Measurements from ENCODE around the gene RNF215. TPM values are rescaled to one million over a fixed set of nuclear protein-coding genes. Genes with fewer than 3 reads are reported as not detected.

RNF215 gene
- total and polyA plus RNA-seq, 2 of the 13 experiments (the other 11 are each of a cell fraction or from before 2014, with no cell fraction given): 5.3 to 6.1 TPM

DNA sequence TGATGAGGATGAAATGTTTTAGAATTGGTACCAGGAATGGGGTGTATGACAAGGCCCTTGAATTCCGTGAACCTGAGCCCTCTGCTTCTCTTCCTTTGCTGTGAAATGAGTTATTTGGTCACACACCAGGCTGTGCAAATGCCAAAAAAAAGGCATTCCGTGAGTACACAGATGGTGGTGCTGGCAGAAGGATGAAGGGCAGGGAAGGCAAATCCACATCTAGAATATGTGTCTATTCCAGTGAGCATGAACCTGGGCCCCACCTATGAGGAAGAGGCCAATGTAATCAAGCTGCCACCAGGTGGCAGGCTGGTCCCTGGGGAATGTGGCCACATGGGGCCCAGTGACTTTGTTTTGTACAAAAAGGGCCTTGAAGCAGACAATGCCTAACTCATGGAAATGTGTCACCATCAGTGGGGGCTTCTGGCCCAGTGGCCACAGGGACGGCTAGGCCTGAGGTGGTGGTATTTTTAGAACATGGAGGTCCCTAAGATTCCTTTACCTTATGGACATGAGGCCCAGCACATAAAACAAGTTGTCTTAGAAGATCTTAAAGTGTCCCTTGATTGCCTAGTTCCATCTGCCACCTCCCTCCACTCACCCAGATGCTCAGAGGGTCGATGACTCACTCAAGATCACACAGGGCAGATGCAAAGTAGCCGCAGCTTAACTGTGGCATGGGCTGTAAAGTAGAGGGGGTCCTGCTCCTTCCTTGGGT is 3.9 kb upstream of the RNF215 start (continued):
- TF ChIP-seq ZNF839 (CRISPR knock-in tag; IDR thresholded peaks at IDR 0.05; ENCODE audit: borderline replicate concordance) (no peak), REPIN1 (CRISPR knock-in tag; IDR thresholded peaks at IDR 0.05; ENCODE audit: borderline replicate concordance, low read depth) (peak; percentile 48; the same call in 1 of the 2 replicates), ZNF629 (CRISPR knock-in tag; conservative IDR thresholded peaks at IDR 0.05) (no peak), STAG1 (CRISPR knock-in tag; IDR thresholded peaks at IDR 0.05) (peak; percentile 97), CHD2 (IDR thresholded peaks at IDR 0.05; ENCODE audit: low read depth, low read length) (no peak), NFKBIZ (CRISPR knock-in tag; IDR thresholded peaks at IDR 0.05) (no peak), FOXA3 (CRISPR knock-in tag; IDR thresholded peaks at IDR 0.05) (no peak), MXD4 (CRISPR knock-in tag; IDR thresholded peaks at IDR 0.05) (no peak), FOXC1 (CRISPR knock-in tag; IDR thresholded peaks at IDR 0.05; ENCODE audit: borderline replicate concordance) (no peak), KAT2B (IDR thresholded peaks at IDR 0.05; ENCODE audit: borderline replicate concordance, low read depth, low read length) (no peak), ZNF101 (CRISPR knock-in tag; IDR thresholded peaks at IDR 0.05; ENCODE audit: borderline replicate concordance, low read depth) (no peak), ARHGAP35 (CRISPR knock-in tag; IDR thresholded peaks at IDR 0.05; ENCODE audit: borderline replicate concordance) (no peak), ZBTB3 (CRISPR knock-in tag; IDR thresholded peaks at IDR 0.05; ENCODE audit: borderline replicate concordance, low read depth) (no peak), ZNF570 (CRISPR knock-in tag; IDR thresholded peaks at IDR 0.05; ENCODE audit: borderline replicate concordance) (no peak), ZNF567 (CRISPR knock-in tag; IDR thresholded peaks at IDR 0.05; ENCODE audit: borderline replicate concordance) (no peak), ERF (CRISPR knock-in tag; IDR thresholded peaks at IDR 0.05) (0 out of 2 replicates have a peak, but pooled peaks have one; percentile 52), DPF2 (CRISPR knock-in tag; IDR thresholded peaks at IDR 0.05; ENCODE audit: borderline replicate concordance, low read depth) (no peak), MBD4 (IDR thresholded peaks at IDR 0.05; ENCODE audit: borderline replicate concordance, low read length) (no peak), ZNF230 (CRISPR knock-in tag; IDR thresholded peaks at IDR 0.05) (no peak), ZBTB20 (CRISPR knock-in tag; IDR thresholded peaks at IDR 0.05; ENCODE audit: borderline replicate concordance, low read depth) (no peak), ETV6 (CRISPR knock-in tag; conservative IDR thresholded peaks at IDR 0.05) (no peak)
- TF ChIP-seq, protein P1, sequence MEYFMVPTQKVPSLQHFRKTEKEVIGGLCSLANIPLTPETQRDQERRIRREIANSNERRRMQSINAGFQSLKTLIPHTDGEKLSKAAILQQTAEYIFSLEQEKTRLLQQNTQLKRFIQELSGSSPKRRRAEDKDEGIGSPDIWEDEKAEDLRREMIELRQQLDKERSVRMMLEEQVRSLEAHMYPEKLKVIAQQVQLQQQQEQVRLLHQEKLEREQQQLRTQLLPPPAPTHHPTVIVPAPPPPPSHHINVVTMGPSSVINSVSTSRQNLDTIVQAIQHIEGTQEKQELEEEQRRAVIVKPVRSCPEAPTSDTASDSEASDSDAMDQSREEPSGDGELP (IDR thresholded peaks at IDR 0.05; ENCODE audit: borderline replicate concordance, low read depth): peak; percentile 25; the same call in 1 of the 2 replicates
- TF ChIP-seq, protein P2, sequence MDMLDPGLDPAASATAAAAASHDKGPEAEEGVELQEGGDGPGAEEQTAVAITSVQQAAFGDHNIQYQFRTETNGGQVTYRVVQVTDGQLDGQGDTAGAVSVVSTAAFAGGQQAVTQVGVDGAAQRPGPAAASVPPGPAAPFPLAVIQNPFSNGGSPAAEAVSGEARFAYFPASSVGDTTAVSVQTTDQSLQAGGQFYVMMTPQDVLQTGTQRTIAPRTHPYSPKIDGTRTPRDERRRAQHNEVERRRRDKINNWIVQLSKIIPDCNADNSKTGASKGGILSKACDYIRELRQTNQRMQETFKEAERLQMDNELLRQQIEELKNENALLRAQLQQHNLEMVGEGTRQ (IDR thresholded peaks at IDR 0.05; ENCODE audit: low read depth, low read length): peak; percentile 19; the same call in 1 of the 2 replicates
- TF ChIP-seq, protein P2 (CRISPR knock-in tag; IDR thresholded peaks at IDR 0.05; ENCODE audit: borderline replicate concordance): no peak
- TF ChIP-seq, protein P3, sequence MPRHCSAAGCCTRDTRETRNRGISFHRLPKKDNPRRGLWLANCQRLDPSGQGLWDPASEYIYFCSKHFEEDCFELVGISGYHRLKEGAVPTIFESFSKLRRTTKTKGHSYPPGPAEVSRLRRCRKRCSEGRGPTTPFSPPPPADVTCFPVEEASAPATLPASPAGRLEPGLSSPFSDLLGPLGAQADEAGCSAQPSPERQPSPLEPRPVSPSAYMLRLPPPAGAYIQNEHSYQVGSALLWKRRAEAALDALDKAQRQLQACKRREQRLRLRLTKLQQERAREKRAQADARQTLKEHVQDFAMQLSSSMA (CRISPR knock-in tag; IDR thresholded peaks at IDR 0.05): no peak
- TF ChIP-seq, protein P4, sequence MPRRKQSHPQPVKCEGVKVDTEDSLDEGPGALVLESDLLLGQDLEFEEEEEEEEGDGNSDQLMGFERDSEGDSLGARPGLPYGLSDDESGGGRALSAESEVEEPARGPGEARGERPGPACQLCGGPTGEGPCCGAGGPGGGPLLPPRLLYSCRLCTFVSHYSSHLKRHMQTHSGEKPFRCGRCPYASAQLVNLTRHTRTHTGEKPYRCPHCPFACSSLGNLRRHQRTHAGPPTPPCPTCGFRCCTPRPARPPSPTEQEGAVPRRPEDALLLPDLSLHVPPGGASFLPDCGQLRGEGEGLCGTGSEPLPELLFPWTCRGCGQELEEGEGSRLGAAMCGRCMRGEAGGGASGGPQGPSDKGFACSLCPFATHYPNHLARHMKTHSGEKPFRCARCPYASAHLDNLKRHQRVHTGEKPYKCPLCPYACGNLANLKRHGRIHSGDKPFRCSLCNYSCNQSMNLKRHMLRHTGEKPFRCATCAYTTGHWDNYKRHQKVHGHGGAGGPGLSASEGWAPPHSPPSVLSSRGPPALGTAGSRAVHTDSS (CRISPR knock-in tag; conservative IDR thresholded peaks at IDR 0.05): no peak
